Epidermal melanocyte (primary cell): ENCODE results near the gene SH3BP1.

Experiments
- DNase-seq: peaks from one replicate; pipeline ENCODE4 v3.0.0; 2011; ENCODE audit warnings: low spot score; ENCODE audit not compliant: insufficient read length

Gene SH3BP1

DNA sequence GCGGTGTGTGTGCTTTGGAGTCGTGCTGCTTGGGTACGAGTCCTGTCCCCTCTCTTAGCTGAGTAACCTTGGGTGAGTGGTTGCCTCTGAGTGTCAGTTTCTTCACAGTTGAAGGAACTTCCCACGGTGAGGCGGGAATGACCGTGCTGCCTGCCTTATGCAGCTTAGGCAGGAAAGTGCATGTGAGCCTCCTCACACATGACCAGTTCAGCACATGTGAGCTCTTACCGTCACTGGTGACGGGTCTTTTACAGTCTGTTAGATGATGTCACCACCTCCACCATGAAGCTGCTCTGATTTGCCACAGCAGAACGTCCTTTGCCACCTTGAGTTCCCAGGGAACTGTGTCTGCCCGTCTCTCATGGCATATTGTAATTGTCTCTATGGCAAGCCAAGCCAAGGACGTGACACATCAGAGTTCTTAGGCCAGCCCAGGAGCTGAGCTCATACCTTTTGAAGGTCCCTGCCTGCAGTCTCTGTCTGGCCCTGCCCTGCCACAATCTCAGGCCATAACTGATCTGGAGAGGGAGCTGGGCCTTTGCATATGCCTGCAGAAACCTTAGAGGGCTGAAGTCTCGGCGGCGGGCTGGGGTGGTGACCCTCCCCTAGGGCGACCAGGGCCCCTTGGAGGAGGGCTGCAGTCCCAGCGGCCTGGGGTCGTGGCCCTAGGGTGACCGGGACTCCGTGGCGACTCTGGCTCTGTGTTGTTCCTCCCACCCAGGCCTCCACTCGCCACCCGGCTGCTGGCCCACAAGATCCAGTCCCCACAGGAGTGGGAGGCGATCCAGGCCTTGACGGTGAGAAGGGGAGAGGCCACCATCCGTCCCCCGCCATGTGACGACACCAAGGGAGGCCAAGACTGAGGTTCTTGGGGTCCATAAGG is 23.0 kb upstream of the SH3BP1 start:
- no peak for DNase-seq

DNA sequence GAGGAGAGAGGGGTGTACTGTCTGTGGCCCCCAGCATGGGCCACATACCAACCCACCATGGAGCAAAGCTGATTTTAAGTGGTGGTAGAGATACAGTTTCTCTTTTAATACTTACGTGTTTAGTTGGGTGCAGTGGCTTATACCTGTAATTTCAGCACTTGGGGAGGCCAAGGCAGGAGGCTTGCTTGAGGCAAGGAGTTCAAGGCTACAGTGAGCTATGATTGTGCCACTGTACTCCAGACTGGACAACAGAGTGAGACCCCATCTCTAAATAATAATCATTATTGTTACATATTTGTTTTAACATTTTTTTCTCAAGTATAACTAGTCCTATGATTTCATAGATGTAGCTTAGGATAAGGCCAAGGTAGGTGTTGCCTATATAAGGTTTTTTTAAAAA is 22.0 kb upstream of the SH3BP1 start:
- no peak for DNase-seq

DNA sequence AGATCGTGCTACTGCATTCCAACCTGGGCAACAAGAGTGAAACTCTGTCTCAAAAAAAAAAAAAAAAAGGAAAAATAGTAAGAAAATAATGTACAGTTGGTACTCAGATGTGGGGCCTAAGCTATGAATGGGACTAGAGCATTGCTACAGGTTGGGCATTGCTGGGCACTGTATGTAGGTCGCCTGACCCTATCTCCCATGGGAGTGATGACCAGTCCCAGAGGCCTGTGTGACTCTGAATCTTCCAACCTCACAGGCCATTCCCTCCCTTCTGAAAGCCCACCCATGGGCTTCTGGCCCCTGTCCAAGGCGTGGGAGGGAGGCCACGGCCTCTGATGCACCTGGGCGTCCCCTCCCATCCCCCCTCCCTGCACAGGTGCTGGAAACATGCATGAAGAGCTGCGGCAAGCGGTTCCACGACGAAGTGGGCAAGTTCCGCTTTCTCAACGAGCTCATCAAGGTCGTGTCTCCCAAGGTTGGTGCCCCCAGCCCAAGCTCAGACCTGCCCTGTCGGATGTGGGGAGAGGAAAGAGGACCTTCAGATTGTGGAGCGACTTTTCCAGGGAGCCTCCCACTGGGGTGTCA is 21.3 kb upstream of the SH3BP1 start:
- no peak for DNase-seq

DNA sequence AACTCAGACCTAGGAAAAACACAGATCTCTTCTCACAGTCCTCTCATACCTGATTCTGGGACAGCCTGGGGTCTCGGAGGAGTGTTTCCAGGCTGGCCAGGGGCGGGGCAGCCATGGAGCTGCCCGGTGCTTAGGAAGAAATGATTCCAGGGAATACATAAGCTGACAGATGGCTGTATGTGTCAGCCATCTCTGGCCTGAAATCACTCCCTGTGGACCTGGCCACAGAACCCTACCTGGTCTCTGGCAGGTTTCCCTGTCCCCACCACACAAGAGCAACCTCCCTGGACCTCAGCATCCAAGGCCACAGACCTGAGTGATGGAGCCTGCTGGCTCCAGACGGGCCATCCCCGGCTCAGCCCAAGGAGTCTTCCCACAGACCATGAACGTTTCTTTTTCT is 20.8 kb upstream of the SH3BP1 start:
- no peak for DNase-seq

DNA sequence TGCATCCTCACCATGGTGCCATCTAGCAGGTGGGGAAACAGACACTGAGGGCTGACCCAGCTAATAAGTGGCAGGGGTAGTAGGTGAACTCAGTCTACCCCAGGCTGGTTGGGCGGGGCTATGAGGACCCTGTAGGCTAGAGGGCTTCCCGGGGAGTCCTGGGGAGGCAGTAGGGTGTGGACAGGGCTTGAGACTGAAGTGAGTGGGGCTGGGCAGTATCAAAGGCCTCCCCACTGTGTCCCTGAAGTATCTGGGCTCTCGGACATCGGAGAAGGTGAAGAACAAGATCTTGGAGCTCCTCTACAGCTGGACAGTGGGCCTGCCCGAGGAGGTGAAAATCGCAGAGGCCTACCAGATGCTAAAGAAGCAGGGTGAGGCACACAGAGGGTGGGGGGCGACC is 19.5 kb upstream of the SH3BP1 start:
- DNase-seq, result peak; percentile 2

DNA sequence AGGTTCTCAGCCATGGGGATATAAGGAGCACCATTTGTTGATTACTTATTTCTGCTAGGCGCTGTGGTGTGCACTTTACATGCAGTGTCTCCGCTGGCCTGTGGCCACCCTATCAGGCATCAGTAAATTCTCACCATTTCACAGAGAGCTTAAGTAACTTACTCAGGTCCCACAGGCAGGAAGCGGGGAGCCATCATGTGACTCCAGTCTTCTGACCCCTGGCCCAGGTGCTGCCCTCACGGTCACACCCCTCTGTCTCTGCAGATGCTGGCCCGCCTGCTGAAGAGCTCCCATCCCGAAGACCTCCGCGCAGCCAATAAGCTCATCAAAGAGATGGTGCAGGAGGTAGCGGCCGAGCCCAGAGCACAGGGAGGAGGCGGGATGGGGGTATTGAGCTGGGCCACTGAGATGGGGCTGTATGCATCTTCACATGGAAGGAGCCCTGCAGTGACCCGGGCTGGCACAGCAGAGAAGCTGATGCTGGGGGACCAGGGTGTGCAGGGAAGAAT is 18.1 kb upstream of the SH3BP1 start:
- DNase-seq, result peak; percentile 3

DNA sequence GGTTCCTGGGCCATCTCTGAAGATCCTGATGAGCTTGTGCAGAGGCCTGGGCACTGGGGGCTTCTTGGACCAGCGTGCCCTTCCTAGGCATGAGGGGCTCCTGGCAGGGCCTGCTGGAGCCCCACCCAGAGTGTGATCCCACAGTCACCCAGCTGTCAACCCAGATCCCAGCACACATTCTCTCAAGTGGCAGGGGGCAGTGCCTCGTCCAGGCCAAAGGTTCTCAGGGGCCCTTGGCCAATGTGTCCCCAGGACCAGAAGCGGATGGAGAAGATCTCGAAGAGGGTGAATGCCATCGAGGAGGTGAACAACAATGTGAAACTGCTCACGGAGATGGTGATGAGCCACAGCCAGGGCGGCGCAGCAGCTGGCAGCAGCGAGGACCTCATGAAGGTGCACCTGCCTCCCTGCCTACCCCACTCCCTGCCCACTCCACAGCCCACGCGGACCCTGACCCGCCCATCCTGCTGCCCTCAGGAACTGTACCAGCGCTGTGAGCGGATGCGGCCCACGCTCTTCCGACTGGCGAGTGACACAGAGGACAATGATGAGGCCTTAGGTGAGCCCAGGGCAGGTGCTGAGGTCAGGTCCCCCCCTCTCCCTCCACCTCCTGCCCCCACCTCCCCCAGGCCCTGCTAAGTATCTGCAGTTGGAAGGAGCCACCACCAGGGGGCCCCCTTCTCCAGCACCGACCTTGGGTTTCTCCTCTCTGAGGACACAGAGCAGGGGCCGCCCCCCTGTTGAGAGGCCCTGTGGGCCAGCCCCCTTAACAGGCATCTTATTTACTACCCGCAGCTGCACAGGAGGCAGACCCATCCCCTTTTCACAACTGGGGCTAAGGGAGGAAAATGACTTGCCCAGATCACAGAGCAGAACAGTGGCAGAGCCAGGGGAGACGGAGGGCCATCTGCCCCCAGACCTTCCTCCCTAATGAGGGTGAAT is 16.1 kb upstream of the SH3BP1 start:
- peak; percentile 80 for DNase-seq

DNA sequence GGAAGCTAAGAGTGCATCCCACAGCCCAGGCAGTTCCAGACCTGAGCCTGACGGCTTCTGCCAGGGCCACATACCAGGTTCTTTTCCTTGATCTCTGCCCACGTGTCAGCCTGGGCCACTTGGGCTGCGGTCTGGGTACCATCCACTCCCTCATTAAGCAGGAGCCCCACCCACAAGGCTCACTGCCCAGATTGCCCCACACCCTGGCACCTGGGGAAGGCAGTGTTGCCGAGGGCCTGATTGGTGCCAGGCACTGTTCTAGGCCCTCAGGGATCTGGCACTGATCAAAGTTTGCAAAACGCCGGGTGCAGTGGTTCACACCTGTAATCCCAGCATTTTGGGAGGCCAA is 15.5 kb upstream of the SH3BP1 start:
- DNase-seq, result no peak

DNA sequence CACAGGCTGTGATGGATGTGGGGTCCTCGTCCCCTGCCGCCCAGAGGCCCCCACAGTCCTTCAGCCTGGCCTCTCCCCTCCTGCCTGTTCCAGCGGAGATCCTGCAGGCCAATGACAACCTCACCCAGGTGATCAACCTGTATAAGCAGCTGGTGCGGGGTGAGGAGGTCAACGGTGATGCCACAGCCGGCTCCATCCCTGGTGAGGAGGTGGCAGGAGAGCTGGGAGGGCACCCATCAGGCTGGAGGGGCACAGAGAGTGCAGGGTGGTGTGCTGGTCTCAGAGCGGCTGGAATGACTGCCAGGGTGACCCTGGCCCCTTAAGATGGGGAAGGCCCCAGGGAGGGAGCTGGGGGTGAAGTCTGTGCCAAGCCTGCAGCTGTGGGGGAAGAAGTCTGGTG is 14.6 kb upstream of the SH3BP1 start:
- DNase-seq, result no peak

DNA sequence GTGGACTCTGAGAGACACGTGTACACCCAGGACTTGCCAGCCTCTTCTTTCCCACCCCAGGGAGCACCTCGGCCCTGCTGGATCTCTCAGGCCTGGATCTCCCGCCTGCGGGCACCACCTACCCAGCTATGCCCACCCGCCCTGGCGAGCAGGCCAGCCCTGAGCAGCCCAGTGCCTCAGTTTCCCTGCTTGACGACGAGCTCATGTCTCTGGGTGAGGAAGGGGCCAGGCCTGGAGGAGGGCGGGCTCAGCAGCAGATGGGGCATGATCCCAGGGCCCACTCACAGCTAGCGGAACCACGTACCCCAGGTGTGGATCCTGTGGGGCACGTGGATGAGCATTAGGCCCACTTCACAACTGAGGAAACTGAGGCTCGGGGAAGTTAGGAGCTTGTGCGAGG is 13.7 kb upstream of the SH3BP1 start:
- no peak for DNase-seq

DNA sequence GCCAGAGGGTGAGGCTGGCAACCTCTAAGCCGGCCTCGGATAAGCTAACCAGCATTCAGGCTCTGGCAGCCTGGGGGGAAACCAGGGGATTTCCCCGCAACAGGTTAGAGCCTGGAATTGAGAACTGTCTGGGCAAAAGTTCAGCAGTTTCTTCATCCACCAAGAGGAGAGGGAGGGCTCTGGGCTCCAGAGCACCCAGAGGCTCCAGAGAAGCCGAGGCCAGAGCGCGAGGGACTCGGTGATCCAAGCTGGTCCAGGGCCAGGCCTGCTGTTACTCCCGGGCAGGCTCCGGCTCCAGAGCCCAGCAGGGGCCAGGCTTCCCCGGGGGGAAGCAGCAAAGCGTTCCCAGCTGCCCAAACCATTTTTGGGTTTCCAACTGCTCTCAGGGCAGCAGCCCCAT is 13.3 kb upstream of the SH3BP1 start:
- no peak for DNase-seq

DNA sequence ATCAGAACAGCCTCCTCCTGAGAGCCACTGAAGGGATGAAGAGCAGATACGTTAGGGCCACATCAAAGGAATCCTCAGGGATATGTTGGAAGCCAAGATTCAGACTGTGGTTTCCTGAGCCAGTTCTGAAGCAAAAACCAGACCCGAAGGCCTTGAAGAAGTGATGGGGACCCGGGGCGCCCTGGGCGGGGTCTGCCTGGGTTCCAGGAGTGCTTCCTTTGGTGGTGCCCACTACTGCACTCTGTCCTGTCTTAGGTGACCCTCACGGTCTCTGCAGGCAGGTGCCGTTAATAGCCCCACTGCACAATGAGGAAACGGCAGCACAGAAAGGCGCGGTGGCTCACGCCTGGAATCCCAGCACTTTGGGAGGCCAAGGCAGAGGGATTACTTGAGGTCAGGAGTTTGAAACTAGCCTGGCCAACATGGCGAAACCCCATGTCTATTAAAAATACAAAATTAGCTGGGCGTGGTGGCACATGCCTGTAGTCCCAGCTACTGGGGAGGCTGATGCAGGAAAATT is 12.9 kb upstream of the SH3BP1 start:
- DNase-seq, result no peak

DNA sequence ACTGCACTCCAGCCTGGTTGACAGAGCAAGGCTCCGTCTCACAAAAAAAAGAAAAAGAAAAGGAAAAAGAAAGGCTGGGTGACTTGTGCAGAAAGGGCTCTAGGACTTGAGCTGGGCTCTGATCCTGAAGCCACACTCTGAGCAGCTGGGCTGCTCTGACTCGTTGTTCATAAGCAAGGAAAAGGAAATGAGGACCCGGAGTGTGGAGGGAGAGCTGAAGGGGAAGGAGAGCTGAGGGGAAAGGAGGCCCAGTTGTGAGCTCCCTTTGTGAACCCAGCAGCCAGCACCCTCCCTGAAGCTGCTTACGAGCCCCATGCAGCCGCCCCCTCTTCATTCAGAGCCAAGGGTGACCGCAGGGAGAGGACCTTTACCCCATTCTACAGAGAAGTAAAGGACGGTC is 12.3 kb upstream of the SH3BP1 start:
- DNase-seq, result no peak

DNA sequence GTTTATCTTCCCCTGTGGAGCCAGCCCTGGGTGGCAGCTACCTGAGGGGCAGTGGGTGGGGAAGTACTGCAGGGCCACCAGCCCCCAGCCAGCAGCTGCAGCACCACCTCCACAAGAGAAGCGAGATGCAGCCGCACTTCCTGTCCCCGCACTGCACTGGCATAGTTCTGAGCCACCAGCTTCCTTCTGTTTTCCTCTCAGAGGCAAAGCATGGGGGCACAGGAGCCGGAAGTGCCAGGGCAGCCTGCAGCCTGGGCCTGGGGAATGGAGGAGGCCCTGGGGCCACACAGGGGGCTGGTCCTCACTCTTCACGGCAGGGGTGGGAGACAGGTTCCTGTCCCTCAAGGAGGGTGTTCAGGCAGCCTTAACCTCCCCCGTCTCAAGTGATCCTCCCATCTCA is 11.9 kb upstream of the SH3BP1 start:
- DNase-seq, result no peak

DNA sequence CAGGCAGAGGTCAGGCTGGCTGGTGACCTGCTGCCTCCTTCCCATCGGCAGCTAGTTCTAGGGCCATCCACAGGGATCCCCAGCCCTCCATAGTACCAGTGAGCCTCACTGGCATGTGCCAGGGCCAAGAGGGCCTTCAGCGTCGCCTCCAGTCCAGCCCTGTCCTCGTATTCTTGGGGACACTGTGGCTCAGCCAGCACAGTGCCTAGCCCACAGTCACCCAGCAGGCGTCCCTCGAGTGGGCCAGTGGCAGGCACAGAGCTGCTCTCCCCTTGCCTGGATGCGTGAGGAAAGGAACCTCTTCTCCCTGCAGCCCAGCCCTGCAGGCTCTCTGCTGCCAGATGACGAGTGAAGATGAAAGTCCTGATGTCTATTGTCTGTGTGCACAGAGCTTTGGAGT is 10.6 kb upstream of the SH3BP1 start:
- no peak for DNase-seq

DNA sequence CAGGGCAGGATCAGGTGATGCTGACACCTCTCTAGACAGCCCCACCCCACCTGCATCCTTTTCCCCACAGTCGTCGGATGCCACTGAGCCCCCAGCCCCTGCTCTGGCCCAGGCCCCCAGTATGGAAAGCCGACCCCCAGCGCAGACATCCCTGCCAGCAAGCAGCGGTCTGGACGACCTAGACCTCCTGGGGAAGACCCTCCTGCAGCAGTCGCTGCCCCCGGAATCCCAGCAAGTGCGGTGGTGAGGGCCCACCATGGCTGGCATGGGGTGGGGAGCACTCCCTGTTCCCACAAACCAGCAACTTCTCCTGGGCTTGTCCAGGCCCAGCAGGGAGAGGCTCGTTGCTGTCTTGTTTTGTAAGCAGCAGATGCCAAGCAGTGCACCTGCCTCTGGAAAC is 9.5 kb upstream of the SH3BP1 start:
- no peak for DNase-seq

DNA sequence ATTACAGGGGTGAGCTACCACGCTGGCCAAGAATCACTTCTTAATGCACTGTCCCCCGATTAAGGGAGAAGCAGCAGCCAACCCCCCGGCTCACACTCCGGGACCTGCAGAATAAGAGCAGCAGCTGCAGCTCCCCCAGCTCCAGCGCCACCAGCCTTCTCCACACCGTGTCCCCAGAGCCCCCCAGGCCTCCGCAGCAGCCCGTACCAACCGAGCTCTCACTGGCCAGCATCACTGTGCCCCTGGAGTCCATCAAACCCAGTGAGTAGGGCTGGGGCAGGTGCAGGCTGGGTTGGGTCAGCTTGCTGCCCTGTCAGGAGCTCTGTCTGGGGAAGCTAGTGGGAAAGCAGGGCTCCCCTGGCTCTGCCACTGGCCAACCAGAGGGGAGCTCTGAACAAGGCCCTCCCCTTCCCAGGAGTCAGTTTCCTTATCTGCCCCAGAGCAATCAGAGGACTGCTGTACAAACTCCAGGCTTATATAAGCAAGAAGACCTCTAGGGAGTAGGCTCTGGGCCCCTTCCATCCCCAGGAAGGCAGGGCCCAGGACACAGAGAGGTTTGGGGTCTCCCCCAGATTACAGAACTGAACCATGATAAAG is 8.5 kb upstream of the SH3BP1 start:
- DNase-seq, result no peak

DNA sequence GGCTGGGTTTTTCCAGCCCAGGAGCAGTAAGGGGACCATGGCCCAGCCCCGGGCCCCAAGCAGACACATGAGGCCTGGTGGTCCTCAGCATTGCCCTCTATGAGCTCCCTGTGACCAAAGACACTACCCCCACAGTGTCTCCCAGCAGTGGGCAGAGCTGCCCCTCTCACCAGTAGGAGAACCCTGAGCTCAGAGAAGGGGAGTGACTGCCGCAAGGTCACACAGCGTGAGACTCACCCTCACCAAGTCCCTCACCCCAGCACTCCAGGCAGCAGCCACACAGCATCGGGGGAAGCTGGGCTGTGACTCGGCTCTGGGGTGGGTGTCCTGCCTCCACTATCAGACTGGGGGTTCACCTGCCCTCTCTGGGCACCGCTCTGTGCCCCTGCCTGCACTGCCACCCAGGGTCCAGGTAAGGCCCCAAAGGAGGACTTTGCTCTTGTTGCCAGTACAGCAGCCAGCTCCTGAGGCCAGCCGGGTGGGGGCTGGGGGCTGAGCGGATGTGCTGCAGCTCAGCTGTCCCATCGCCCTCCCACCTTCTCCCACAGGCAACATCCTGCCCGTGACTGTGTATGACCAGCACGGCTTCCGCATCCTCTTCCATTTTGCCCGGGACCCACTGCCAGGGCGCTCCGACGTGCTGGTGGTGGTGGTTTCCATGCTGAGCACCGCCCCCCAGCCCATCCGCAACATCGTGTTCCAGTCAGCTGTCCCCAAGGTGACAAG is 7.9 kb upstream of the SH3BP1 start:
- DNase-seq, result no peak

DNA sequence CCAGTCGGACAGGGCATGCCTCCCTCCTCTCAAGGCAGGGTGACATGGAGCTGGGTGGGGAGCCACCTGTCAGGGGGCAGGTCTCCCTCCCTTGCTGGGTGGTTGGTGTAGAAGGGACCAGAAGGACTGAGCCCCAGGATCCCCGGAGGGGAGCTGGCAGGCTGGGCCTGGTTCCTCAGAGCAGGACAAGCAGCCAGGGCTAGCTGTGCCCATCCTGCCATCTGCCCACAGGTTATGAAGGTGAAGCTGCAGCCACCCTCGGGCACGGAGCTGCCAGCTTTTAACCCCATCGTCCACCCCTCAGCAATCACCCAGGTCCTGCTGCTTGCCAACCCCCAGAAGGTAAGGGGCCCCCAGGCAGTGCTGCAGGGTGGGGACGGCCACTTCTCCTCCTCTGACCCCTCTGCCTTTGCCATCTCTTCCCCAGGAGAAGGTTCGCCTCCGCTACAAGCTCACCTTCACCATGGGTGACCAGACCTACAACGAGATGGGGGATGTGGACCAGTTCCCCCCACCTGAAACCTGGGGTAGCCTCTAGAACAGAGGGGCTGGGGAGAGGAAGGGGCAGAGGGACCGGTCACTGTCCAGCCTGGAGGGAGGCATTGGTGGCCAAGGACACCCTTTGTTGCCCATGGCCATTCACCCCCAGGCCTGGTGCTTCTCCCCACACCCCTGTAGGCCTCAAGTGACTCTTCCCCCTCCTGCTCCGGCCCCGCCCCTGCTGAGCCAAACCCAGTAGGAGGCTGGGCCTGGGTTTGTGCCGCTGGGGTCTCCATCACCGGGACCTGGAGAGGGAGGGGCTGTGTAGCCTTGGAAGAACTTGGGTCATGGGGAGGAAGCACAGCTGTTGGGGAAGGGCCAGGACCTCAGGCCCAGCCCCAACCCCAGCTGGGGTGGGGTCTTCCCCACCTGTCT is 7.0 kb upstream of the SH3BP1 start:
- no peak for DNase-seq
